NCI-H345 treated with DMSO at 0.1 percent for 48 hours (cell line): Measurements from ENCODE around the gene NEK3.
"Not testable (repeated sequence)": the region's sequence is repeated elsewhere in the genome, so short reads cannot be mapped to it uniquely, and the experiment has no call there.

Experiments
- DNase-seq: peaks from one replicate; lab custom pipeline; 2025; ENCODE audit not compliant: unreplicated experiment; lab: John Stamatoyannopoulos, UW

NEK3 gene

DNA sequence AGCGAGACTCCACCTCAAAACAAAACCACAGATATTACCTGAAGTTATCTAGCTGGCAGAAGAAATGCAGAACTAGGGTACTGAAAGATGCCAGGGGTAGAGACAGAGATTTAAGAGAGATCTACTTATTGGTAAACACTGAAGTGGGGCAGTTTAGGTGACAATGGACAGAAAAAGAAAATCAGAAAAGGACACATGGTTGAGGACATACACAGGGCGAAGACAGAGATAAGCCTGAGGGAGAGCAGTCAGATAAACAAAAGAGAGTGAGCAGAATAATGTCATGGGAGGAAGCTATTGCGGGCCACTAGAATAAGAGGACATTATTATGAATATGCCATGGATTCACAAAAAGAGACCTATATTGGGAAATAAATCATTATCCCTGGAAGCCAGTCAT is 33.9 kb downstream of the NEK3 start:
- no peak for DNase-seq

DNA sequence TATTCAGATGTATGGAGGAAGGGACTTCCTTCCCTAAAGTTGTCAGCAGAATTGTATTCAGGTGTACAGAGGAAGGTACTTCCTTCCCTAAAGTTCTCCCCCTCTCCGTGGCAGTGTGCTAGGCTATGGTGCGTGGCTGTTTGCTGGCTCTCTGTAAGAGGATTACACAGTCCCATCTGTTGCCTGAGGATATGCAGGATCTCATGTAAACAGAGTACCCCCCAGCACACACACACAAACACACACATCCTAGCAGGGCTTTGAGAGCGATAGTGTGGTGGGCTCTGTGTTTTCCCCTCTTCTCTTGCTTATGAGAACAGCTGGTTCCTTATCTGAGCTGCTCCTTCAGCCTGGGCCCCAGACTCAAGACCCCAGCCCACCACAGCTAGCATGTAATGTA is 40.8 kb downstream of the NEK3 start:
- no peak for DNase-seq

DNA sequence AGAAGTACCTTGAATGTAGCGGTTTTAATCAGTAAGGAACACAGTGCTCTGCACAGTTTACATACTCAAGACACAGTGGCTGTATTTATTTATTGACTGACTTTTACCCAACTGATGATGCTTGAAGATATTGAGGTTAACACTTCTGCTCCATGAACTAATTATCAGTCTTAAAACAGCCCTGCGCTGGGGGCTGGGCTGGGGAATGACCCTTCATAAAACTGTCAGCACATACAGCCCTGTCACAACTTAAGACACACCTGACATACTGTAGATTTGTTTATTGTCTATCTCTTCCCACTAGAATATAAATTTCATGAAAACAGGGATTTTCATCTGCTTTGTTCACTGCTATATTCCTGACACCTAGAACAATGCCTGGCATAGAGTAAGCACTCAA is 41.3 kb downstream of the NEK3 start:
- no peak for DNase-seq

DNA sequence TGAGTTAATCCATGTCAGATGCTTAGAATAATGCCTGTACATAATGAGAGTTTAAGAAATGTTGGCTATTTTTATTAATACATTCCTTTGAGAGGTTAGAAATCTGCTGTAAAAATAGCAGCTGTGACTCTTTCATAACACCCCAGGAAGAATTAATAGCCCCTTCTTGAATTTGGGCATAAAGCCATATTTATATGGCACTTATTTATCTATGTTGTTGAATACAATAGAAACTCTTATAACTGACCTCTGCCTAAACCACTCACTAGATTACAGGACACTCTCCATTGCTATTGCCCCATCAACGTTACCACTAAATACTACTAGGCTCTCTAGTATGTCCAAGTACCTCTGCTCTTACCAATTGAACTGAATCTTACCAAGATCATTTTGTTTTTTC is 46.8 kb downstream of the NEK3 start:
- no peak for DNase-seq

DNA sequence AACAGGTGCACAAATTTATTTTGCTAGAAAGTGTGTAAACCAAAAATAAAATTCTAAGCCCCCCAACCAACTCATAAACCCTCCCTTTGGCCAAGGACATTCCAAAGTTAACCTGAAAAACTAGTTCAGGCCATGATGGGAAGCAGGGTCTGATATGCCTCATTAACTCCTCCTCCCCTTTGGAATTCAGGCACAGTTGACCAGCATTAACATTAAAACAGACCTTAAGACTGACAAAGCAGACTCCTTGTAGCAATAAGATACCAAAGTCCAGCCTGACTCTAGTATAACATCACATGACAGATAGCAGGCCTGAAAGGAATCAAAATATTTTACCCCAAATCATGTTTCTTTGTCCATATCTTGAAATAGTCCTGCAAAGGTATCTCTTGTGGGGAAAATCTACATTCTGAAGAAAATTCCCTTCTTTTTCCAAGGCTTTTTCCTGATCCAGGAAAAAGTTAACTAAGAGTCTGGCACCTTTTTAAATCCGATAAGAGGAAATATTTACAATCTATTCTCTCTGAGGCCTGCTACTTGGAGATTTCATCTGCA is 50.2 kb downstream of the NEK3 start:
- no peak for DNase-seq

DNA sequence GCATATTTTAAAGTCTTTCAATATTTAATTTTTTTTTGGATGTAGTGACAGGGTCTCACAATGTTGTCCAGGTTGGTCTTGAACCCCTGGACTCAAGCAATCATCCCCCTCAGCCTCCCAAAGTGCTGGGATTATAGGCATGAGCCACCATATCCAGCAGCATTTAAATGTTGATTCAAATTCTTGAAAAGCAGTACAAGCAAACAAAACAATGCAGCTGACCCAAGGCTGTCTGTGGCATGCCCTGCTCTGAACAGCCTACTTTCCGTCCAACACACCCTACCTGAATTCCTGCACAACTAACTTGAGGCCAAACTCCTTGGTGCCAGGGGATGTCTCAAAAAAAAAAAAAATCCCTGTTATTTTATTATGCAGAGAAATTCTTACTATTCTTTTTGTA is 53.6 kb downstream of the NEK3 start:
- DNase-seq = no peak

DNA sequence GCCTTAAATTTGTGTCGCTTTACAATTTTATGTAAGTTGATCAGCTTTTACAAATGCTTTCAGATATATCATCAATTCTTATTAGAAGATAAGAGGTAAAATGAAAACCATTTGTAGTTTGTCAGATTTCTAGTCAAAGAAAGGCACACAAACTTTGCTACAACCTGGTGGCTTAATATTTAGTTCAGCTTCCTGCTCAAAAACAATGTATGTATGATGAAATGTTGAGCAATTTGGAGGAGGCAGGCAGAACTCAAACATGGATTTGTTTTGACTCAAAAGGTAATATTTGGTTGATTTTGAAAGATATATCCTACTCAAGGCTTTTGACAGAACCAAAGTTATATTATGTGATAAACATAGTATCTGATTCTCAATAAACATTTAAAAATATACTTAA is 54.8 kb downstream of the NEK3 start:
- no peak for DNase-seq

DNA sequence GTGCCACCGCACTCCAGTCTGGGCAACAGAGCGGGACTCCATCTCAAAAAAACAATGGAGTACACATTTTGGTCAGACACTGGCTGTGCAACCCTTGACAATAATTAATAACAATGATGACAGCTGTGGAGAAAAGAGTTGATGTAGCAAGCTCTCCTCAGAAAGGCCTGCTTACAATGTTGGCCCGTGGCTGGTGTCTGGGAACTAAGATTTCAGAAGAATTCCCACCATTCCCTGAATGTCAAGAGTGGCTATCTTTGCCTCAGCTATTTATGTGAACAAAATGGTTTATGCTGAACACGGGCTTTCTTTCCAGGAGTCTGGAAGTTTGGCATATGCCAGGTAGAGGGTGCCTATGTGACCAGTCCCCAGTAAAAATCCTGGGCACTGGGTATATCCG is 56.0 kb downstream of the NEK3 start:
- no peak for DNase-seq

DNA sequence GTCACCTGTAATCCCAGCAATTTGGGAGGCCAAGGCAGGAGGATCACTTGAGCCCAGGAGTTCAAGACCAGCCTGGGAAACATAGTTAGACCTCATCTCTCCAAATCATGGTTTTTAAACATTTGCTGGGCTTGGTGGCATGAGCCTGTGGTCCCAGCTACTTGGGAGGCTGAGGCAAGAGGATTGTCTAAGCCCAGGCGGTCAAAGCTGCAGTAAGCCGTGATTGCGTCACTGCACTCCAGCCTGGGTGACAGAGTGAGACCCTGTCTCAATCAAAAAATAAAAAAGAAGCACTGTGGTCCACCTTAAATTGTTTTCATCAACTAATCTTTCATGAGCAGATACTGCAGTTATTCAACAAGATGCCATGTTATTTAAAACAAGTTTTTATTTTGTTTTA is 57.0 kb downstream of the NEK3 start:
- not testable (repeated sequence) for DNase-seq

DNA sequence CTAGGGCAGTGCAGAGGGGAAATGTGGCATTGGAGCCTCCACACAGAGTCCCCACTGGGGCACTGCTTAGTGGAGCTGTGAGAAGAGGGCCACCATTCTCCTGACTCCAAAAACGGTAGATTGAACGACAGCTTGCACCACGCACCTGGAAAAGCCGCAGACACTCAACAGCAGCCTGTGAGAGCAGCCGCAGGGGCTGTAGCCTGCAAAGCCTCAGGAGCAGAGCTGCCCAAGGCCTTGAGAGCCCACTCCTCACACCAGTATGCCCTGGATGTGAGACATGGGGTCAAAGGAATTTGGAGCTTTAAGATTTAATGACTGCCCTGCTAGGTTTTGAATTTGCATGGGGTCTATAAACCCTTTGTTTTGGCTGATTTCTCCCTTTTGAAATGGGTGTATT is 62.2 kb downstream of the NEK3 start:
- no peak for DNase-seq

DNA sequence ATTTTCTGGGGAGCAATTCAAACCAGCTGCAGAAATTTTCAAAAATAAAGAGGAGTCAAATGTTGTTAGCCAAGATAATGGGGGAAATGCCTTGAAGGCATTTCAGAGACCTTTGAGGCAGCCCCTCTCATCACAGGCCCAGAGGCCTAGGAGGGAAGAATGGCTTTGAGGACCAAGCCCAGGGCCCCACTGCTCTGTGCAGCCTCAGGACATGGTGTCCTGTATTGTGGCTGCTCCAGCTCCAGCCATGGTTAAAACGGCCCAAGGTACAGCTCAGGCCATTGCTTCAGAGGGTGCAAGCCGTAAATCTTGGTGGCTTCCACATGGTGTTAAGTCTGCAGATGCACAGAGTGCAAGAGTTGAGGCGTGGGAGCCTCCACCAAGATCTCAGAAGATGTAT is 62.6 kb downstream of the NEK3 start:
- no peak for DNase-seq

DNA sequence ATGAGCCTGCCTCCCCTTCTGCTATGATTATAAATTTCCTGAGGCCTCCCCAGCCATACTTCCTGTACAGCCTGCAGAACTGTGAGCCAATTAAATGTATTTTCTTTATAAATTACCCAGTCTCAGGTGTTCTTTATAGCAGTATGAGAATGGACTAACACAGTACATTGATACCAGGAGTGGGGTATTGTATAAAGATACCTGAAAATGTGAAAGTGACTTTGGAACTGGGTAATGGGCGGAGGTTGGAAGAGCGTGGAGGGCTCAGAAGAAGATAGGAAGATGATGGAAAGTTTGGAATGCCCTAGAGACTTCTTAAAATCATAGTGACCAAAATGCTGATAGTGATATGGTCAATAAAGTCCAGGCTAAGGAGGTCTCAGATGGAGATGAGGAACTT is 63.3 kb downstream of the NEK3 start:
- no peak for DNase-seq

DNA sequence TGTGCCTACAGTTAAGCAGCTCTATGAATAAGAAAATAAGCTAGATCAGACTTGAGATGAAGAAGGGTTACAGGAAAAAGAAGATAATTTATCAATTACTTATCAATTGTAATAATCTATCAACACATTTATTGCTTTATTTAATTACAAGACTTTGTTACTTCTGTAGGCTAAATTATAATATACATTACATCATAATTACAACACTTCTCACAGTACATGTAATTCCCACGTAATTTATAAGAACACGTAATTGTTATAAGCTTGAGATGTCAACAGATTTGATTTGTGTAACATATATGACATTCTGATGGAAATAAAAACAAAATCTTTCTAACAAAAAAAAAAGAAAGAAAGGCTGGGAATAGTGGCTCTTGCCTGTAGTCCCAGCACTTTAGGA is 67.3 kb downstream of the NEK3 start:
- no peak for DNase-seq

DNA sequence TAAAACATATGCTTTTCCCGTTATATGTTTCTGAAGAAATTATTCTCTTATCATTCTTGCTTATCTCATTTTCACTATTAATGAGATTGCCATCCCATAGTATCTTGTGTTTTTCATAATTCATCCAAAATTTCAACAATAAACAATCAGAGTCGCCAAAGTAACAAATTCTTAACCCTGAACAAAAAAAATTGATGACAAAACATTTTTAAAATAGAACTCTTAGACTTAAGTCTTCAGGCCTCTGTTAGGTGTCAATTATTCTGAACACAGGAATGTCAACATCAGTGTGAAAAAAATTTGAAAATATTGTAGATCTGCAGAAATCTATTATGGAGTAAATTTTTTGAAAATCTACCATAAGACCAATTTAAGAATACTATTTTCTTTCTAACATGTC is 67.9 kb downstream of the NEK3 start:
- no peak for DNase-seq

DNA sequence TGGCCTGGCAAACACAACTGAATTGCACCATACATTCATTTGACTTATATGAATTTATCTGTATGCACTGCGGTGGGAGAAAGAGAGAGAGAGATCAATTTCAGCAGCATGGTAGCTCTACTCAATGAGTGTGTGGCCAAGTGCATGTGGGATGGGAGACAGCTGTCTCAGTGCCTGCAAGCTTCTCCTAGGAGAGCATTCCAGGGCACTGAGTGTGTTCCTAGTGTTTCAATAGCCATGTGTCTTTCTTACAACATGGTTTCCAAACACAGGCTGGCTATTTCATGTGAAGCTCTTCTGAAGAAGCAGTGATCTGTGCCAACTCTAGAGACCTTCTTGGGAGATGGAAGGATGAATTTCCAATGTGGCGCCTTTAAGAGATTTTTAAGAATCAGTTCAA is 74.0 kb downstream of the NEK3 start:
- no peak for DNase-seq

DNA sequence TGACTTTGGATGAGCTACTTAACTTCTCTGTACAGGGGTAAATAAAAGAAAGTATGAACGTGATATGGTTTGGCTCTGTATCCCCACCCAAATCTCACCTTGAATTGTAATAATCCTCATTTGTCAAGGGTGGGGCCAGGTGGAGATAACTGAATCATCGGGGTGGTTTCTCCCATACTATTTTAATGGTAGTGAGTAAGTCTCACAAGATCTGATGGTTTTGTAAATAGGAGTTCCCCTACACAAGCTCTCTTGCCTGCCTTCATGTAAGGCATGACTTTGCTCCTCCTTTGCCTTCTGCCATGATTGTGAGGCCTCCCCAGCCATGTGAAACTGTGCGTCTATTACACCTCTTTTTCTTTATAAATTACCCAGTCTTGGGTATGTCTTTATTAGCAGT is 74.4 kb downstream of the NEK3 start:
- not testable (repeated sequence) for DNase-seq
